Stomach (tissue), 9 donors: ENCODE results near the gene TRIML1. TPM values are rescaled to one million over a fixed set of nuclear protein-coding genes. Genes with fewer than 3 reads are reported as not detected.
"Not testable (repeated sequence)": the region's sequence is repeated elsewhere in the genome, so short reads cannot be mapped to it uniquely, and the experiment has no call there.

Experiments used
- DNase-seq, 2 donors: peaks; one replicate each; pipeline versions ENCODE4 v3.0.0 to v3.0.0-alpha.2; 2013 to 2019
- H3K27ac ChIP-seq, 5 donors: fragments of 200-600 bp in 4 of 5; sonication (generic) in 4 of 5; one replicate each; pipeline ENCODE4 v1.5.1; 2013 to 2019; ENCODE audit warnings: mild to moderate bottlenecking in 1 of 5, moderate library complexity in 1 of 5
- H3K27me3 ChIP-seq, 3 donors: fragments of 200-600 bp; sonication (generic); one replicate each; pipeline ENCODE4 v1.5.1; 2017 to 2019; ENCODE audit warnings: mixed run types in 1 of 3
- H3K36me3 ChIP-seq, 4 donors: fragments of 200-600 bp; sonication (generic); 1 replicate in 3 of 4; 2 replicates in 1 of 4; pipeline ENCODE4 v1.5.1; 2016 to 2019
- H3K4me1 ChIP-seq, 4 donors: fragments of 200-600 bp; sonication (generic); one replicate each; pipeline ENCODE4 v1.5.1; 2016 to 2019
- H3K4me3 ChIP-seq, 4 donors: fragments of 200-600 bp; sonication (generic) in 3 of 4; one replicate each; pipeline ENCODE4 v1.5.1; 2016 to 2019; ENCODE audit warnings: mild to moderate bottlenecking in 1 of 4
- H3K9me3 ChIP-seq, 4 donors: fragments of 200-600 bp; sonication (generic); one replicate each; pipeline ENCODE4 v1.5.1; 2016 to 2019
- EP300 ChIP-seq: sonication (generic); formaldehyde crosslinking; IDR thresholded peaks from one replicate; pipeline ENCODE4 v1.6.1; 2017; ENCODE audit warnings: antibody characterized with exemption
- POLR2A ChIP-seq, 4 donors: fragments of 450-650 bp; IDR thresholded peaks; one replicate each; pipeline ENCODE4 v1.6.1; 2016; ENCODE audit warnings: antibody characterized with exemption in 4 of 4, control low read depth in 2 of 4, mild to moderate bottlenecking in 1 of 4, moderate library complexity in 1 of 4
- POLR2AphosphoS5 ChIP-seq, 3 donors: sonication (generic); formaldehyde crosslinking; IDR thresholded peaks; one replicate each; pipeline ENCODE4 v1.6.1; 2016; ENCODE audit warnings: antibody characterized with exemption in 3 of 3
- WGBS, 5 donors: extraction: QIAGEN DNeasy Blood & Tissue Kit in 3 of 5; methylation state at CpG; one replicate each; pipeline versions ENCODE4 v1.1.5 to v1.1.7; 2013 to 2018; 5-methylcytosine and 5-hydroxymethylcytosine counted together
- intact Hi-C: fragments of 100-400 bp; cut with DNase I; formaldehyde crosslinking; loops from one replicate; pipeline ENCODE4 v1.15.1; 2023; ENCODE audit warnings: low total_unique reads
- polyA plus RNA-seq, 3 donors: library from polyadenylated mRNA; stranded (reverse); fragments of 200-250 nt; gene quantifications; one replicate each; pipeline ENCODE4 v1.2.3, GENCODE V29; 2013
- total RNA-seq, 5 donors: library from RNA; depleted of rRNA; stranded (reverse); fragments of >200 nt; gene quantifications; one replicate each; pipeline versions ENCODE4 v1.1.0 to v1.2.3, GENCODE V29; 2014 to 2016
- TF ChIP-seq, protein P1 (sequence below), 7 experiments: fragments of 450-650 bp in 4 of 7; fragments of 200-600 bp in 3 of 7; sonication (generic) in 3 of 7; IDR thresholded peaks; one replicate each; pipeline ENCODE4 v1.5.1; 2016 to 2019; ENCODE audit warnings: antibody characterized with exemption in 7 of 7, control low read depth in 2 of 7, mild to moderate bottlenecking in 1 of 7
- donor health status: healthy with polysubstance abuse.
- donor health status: Bipolar disorder and iron deficiency.
- donor health status: healthy.

TRIML1 gene
- total and polyA plus RNA-seq, 8 donors: not detected

DNA sequence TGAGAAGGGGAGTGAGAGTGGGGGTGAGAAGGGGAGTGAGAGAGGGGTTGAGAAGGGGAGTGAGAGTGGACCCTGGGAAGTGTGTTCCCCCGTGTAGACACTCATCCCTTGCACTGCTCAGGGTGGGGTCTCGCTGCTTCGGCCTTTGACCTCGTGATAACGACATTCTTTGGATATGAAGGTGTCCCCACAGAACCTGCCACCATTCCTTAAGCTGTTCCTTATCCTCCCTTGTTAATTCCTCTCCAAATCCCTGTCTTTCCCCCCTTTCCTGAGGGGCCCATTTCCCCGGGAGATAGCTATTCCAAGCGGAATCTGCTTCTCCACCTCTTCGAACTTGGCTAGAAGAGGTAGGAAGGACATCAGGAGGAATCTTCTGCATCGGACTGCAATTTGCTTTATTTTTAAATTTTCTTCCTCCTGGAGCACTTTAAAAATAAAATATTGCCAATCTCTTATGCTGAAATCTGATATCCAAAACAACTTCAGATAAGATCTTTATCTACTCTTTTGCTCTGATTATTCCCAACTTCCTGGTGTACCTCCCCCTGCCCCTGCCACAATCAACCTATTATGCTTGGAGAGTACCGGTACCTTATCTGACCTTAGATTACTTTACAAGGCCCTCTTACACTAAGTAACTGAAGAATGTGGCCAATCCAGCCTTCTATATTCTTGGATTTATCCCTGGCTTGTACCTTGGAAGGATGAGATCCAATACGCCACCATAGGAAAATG, 15.6 kb downstream of the TRIML1 start:
- no peak for DNase-seq
- Histone ChIP-seq H3K9me3 (peaks cover 0 to 31% (median 7%) of the 10 kb centered on the region in 4 donors), H3K4me3 (no peak overlapping the region), H3K27me3 (no peaks in the 10 kb centered on the region), H3K36me3 (no peaks in the 10 kb centered on the region), H3K27ac (no peak overlapping the region), H3K4me1 (no peaks in the 10 kb centered on the region)
- TF ChIP-seq POLR2A (IDR thresholded peaks at IDR 0.05) (no peak), POLR2AphosphoS5 (IDR thresholded peaks at IDR 0.05) (no peak), EP300 (no peak)
- TF ChIP-seq, protein P1, sequence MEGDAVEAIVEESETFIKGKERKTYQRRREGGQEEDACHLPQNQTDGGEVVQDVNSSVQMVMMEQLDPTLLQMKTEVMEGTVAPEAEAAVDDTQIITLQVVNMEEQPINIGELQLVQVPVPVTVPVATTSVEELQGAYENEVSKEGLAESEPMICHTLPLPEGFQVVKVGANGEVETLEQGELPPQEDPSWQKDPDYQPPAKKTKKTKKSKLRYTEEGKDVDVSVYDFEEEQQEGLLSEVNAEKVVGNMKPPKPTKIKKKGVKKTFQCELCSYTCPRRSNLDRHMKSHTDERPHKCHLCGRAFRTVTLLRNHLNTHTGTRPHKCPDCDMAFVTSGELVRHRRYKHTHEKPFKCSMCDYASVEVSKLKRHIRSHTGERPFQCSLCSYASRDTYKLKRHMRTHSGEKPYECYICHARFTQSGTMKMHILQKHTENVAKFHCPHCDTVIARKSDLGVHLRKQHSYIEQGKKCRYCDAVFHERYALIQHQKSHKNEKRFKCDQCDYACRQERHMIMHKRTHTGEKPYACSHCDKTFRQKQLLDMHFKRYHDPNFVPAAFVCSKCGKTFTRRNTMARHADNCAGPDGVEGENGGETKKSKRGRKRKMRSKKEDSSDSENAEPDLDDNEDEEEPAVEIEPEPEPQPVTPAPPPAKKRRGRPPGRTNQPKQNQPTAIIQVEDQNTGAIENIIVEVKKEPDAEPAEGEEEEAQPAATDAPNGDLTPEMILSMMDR (IDR thresholded peaks at IDR 0.05): no peak
- intact Hi-C loops: no loop called here
- 74 to 88% (median 79%) methylated on average over 11 of the region's 11 CpGs for WGBS, 5 donors

DNA sequence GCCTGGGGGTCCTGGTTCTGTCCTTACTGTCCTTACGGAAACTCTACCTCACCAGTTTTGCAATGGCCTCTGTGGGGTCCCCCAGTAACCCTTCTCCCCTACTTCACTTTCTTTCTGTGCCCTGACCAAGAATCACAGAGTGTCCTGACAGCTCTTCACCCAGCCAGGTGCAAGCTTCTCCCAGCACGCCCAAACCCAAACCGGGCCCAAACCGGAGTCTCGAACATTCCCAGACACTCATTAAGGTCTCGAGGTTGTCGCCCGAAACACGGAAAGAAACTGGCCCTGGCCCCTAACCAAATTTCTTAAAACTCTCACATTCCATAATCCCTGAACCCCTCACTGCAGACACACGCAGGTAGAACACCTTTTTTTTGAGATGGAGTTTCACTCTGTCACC, 19.1 kb downstream of the TRIML1 start:
- H3K9me3 ChIP-seq: peaks cover 0 to 26% (median 10%) of the 10 kb centered on the region in 4 donors
- no peaks in the 10 kb centered on the region for H3K27me3 ChIP-seq
- H3K4me3 ChIP-seq: no peak overlapping the region
- H3K4me1 ChIP-seq: no peaks in the 10 kb centered on the region
- no peak overlapping the region for H3K27ac ChIP-seq
- no peak for TF ChIP-seq EP300
- TF ChIP-seq, protein P1 (IDR thresholded peaks at IDR 0.05): no peak
- TF ChIP-seq POLR2A (IDR thresholded peaks at IDR 0.05): no peak
- TF ChIP-seq POLR2AphosphoS5 (IDR thresholded peaks at IDR 0.05): no peak
- no peak for DNase-seq
- intact Hi-C loops: no loop called here
- WGBS, 5 donors: 90 to 95% (median 92%) methylated on average over 10 of the region's 10 CpGs
- no peaks in the 10 kb centered on the region for H3K36me3 ChIP-seq

DNA sequence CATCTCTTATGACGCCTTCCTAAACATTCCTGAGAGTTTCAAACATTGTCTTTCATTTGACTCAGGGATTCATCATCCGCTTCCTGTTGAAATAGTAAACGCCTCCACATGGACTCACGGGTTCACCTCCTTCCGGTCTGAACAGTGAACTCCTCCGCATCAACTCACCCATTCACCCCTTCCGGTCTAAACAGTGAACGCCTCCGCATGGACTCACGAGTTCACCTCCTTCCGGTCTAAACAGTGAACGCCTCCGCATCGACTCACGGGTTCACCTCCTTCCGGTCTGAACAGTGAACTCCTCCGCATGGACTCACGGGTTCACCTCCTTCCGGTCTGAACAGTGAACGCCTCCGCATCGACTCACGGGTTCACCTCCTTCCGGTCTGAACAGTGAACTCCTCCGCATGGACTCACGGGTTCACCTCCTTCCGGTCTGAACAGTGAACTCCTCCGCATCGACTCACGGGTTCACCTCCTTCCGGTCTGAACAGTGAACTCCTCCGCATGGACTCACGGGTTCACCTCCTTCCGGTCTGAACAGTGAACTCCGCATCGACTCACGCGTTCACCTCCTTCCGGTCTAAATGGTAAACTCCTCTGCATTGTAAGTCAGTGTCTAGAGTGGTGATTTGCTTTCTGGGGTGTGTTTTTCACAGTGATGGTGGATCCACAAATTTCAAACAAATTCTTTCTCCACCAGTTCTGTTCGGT, 20.4 kb downstream of the TRIML1 start:
- H3K4me3 ChIP-seq, H3K4me1 ChIP-seq, H3K36me3 ChIP-seq, H3K27ac ChIP-seq, H3K27me3 ChIP-seq, intact Hi-C loops, DNase-seq: not testable (repeated sequence)
- 92 to 95% (median 94%) methylated on average over 38 to 40 of the region's 40 CpGs for WGBS, 5 donors
- peaks cover 0 to 25% (median 9%) of the 10 kb centered on the region in 4 donors for H3K9me3 ChIP-seq

DNA sequence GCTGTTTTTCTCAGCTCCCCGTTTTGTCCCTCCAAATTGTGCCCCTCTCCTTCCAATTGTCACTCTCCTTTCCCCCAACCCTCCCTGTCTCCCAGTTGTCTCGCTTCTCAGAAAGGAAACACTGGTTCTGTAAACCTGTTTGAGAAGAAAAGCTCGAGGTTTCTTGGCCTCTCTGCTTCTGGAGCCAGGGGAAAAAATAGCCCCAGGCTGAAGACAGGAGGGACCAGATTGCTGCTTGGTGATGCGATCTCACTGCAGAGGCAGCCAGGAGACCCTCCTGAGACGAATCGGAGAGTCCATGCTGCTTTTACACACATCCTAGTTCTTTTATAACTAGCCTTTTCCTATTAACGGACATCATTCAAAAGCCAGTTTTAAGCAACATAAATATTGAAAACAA, 21.2 kb downstream of the TRIML1 start:
- no peak overlapping the region for H3K4me3 ChIP-seq
- no peaks in the 10 kb centered on the region for H3K4me1 ChIP-seq
- H3K36me3 ChIP-seq: no peaks in the 10 kb centered on the region
- no peaks in the 10 kb centered on the region for H3K27me3 ChIP-seq
- peaks cover 0 to 19% (median 5%) of the 10 kb centered on the region in 4 donors for H3K9me3 ChIP-seq
- no peak for DNase-seq
- TF ChIP-seq POLR2A (IDR thresholded peaks at IDR 0.05) (no peak), EP300 (no peak), POLR2AphosphoS5 (IDR thresholded peaks at IDR 0.05) (no peak)
- TF ChIP-seq, protein P1 (IDR thresholded peaks at IDR 0.05): no peak
- intact Hi-C loops: no loop called here
- H3K27ac ChIP-seq: no peak overlapping the region
- WGBS, 5 donors: 66 to 77% (median 70%) methylated on average over 7 of the region's 7 CpGs

DNA sequence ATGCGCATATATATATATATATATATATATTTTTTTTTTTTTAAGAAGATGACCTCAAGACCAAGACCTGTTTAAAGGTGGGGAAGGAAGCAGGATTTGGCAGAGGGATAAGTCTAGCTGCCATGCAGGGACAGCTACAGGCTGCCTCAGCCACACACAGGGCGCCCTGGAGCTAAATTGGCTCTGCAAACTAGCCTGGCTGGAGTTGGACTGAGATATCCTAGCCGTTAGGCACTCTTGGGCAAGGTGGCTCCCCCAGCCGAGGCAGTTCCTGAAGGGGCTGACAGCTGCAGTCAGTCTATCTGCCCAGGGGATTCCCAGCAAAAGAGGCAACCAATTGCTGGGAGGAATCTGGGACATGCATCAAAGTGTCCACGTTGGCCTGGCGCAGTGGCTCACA, 21.9 kb downstream of the TRIML1 start:
- TF ChIP-seq, protein P1 (IDR thresholded peaks at IDR 0.05): no peak
- TF ChIP-seq EP300 (no peak), POLR2A (IDR thresholded peaks at IDR 0.05) (no peak), POLR2AphosphoS5 (IDR thresholded peaks at IDR 0.05) (no peak)
- no peak overlapping the region for H3K27ac ChIP-seq
- no peaks in the 10 kb centered on the region for H3K27me3 ChIP-seq
- H3K9me3 ChIP-seq: peaks cover 0 to 27% (median 5%) of the 10 kb centered on the region in 4 donors
- 59 to 80% (median 75%) methylated on average over 4 to 6 of the region's 6 CpGs for WGBS, 5 donors
- no peak overlapping the region for H3K4me3 ChIP-seq
- H3K4me1 ChIP-seq: no peaks in the 10 kb centered on the region
- H3K36me3 ChIP-seq: no peaks in the 10 kb centered on the region
- intact Hi-C loops: no loop called here
- DNase-seq: no peak
